NCI-H1092 (cell line): ENCODE results near the gene IL17RE.
A peak's percentile ranks its signal among the peaks of the same experiment; 100 is the strongest.
"Not testable (repeated sequence)": the region's sequence is repeated elsewhere in the genome, so short reads cannot be mapped to it uniquely, and the experiment has no call there.

Experiments
- DNase-seq: peaks from one replicate; lab custom pipeline; 2025; lab: John Stamatoyannopoulos, UW

Gene IL17RE, protein sequence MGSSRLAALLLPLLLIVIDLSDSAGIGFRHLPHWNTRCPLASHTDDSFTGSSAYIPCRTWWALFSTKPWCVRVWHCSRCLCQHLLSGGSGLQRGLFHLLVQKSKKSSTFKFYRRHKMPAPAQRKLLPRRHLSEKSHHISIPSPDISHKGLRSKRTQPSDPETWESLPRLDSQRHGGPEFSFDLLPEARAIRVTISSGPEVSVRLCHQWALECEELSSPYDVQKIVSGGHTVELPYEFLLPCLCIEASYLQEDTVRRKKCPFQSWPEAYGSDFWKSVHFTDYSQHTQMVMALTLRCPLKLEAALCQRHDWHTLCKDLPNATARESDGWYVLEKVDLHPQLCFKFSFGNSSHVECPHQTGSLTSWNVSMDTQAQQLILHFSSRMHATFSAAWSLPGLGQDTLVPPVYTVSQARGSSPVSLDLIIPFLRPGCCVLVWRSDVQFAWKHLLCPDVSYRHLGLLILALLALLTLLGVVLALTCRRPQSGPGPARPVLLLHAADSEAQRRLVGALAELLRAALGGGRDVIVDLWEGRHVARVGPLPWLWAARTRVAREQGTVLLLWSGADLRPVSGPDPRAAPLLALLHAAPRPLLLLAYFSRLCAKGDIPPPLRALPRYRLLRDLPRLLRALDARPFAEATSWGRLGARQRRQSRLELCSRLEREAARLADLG

DNA sequence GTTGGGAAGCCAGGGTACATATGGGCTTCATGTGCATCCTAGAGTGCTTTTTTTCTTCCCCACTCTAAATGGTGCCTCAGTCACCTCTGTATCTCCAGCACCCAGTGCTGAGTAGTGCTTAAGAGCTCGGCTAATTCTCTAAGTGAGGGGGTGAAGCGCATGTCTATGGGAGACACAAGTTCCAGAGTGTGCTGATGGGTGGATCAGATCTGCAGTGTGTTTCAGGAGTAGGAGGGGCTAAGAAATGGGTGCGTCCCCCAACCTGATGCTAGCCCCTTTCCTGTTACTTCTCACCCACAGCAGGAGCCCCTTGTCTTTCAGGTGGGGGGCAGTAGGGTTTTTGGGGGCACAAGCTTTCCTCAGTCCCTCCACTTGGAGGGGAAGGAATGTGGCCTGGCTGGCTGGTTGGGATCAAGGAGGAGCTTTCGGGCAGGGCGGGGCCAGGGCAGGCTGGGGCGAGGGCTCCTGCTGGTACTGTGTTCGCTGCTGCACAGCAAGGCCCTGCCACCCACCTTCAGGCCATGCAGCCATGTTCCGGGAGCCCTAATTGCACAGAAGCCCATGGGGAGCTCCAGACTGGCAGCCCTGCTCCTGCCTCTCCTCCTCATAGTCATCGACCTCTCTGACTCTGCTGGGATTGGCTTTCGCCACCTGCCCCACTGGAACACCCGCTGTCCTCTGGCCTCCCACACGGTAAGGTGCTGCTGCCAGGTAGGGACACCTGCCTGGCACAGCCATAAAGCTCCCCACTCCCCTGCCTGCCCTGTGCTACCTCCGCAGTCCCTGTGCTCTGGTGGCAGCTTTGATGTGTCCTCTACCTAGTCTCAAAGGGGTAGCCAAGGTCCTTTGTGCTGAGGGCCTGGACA lies at the start of gene IL17RE:
Gene IL17RE, plus strand, starts transcription at position 477 of the 866 bp plus-strand sequence. Its CDS starts 85 bp downstream, at position 562.
- DNase-seq: no peak

DNA sequence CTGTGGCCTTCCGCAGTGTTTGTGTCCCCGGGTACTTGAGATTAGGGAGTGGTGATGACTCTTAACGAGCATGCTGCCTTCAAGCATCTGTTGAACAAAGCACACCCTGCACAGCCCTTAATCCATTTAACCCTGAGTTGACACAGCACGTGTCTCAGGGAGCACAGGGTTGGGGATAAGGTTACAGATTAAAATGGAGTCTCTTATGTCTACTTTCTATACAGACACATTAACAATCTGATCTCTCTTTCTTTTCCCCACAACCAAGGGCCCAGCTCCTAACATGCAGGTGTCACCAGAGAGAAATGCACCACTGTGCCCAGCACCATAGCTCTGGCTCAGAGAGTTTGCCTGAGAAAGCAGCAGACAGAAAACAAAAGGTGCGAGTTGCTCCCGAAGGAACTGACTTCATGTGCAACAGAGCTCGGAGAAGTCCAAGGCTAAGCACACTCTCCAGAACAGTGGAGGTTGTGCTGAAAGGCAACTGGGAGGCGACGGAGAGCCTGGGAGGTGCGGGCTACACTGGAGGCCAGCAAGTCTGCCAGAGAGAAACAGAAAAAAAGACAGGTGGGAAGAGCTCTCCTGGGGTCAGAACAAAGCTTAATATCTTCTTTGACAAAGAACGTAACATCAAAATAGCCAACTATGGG lies 48.2 kb upstream of the IL17RE start:
- not testable (repeated sequence) for DNase-seq

DNA sequence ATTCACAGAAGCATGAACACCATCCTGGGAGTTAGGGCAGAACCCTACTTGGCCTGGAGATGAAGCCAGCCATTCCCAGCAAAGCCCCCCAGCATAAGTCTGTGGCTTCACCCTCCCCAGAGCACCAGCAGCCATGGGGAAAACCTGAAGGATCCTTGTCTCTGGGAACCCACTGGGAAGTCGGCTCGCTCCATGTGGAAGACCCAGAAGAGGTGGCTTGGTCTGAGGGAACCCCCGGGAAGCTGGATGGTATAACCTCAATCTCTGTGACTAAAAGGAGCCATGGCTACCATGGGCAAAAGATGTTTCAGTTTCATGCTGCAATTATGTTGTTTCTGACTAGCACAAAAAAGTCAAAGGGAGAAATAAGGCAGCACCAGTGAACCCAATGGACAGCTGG lies 47.1 kb upstream of the IL17RE start:
- DNase-seq: no peak

DNA sequence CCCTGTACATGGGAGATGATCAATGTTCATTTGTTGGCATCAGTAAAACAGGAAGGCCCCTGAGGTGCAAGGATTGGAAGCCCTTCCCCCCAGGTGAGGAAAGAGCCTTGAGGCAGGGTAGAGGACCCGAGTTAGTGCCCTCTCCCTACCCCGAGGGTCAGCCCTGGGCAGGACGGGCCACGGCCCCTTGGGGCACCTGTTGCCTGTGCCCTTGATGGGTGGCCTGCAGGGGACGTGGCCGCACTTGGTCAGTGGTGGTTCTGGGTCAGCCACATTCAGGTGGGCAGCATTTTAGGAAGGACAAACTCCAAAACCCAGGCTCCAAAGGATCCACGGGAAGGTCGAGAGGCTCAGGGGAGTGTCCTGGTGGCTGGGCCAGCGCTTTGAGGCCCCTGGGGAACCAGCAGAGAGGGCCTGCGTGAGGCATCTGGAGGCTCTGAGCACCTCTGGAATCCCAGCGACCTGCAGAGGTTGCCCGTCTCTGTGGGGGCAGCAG lies 43.1 kb upstream of the IL17RE start:
- DNase-seq: no peak

DNA sequence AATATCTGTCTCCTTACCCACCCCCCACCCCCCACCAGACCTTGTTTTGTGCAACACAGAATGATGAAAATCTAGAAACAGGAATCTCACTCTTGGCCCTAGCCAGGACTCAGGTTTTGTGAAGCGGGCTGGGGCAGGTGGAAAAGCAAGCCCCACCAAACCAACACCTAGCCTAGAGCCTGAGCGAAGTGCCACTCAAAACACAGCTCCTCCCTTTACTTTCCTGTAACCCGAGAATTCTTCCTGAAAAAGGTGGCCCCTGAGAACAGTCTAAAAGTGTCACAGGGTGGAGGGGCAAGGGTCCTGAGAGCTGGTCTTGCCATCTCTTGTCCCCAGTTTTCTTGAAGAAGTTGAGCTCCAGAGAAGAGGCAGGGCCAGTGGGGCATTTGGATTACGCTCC lies 41.4 kb upstream of the IL17RE start:
- DNase-seq: no peak

DNA sequence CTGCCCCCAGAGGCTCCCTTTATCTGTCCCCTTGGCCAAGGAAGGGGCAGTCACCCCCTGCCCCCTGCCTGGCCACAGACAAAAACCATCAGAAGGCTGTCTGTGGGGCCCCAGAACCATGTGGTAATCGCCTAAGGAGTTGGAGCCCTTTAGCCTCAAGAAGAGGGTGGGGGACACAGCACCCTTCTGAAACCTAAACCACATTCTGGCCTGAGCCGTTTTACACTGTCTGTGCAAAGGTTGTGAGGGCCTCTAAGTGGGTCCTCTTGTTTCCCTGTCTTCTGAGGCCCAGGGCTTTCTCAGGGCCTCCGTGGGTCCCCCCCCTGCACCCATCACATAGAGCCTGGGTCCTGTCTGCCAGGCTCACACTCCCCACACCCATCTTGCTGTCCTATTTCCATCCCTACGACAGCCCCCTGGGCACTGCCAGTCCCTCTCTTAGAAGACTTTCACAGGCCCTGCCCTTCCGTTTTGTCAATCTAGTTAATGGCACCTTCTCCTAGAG lies 41.0 kb upstream of the IL17RE start:
- DNase-seq: no peak

DNA sequence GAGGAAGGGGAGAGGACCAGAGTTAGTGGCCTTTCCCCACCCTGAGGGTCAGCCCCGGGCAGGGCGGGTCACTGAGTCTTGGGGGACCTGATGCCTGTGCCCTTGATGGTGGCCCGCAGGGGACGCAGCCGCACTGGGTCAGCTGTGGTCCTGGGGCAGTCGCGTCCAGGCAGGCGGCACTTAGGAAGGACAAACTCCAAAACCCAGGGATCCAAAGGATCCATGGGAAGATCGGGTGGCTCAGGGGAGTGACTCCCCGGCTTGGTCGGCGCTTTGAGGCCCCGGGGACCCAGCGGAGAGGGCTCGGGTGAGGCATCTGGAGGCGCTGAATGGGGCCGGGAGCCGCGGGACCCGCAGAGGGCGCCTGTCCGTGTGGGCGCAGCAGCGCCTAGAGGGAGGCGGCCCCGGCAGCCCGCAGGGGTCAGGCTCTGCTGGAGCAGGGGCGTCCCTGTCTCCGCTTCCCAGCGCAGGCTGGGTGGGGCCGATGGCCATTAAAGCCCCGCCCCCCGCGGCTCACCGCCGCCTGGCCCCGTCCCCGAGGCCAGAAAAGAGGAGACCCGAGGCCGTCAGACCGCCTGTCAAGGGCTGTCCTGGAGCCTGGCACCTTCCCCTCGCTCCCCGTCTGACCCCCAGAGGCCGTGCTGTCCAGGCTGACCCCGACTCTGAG lies 40.1 kb upstream of the IL17RE start:
- no peak for DNase-seq

DNA sequence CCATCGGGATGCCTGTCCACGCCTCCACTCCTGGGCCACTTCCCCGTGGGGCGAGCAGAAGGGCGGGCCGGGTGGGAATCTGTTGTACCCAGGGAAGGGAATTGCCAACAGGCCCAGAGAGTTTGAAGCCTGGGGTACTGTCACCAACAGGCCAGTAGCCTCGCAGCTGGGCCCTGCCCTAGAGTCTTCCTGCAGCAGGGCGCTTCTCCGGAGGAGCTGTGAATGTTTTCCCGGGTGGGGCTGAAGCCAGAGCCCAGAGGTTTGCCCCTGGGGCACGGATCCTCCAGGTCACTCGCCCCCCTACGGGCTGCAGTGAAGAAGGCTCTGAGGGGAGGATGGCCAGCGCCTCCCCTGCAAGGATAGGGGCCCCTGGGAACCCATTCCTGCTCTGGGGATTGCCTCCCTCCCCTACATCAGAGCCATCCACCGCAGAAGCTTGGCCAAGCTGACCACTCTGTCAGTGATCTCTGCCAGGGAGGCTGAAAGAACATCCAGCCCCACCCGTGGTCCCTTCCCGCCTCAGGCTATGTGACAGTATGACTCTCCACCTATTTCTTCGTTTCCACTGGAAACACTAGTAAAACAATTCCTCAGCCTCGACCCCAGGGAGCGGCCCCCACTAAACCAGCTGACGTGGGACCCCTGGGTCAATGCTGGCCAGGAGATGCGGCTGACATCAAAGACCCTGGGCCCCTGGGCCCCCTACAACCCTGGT lies 39.4 kb upstream of the IL17RE start:
- DNase-seq: no peak

DNA sequence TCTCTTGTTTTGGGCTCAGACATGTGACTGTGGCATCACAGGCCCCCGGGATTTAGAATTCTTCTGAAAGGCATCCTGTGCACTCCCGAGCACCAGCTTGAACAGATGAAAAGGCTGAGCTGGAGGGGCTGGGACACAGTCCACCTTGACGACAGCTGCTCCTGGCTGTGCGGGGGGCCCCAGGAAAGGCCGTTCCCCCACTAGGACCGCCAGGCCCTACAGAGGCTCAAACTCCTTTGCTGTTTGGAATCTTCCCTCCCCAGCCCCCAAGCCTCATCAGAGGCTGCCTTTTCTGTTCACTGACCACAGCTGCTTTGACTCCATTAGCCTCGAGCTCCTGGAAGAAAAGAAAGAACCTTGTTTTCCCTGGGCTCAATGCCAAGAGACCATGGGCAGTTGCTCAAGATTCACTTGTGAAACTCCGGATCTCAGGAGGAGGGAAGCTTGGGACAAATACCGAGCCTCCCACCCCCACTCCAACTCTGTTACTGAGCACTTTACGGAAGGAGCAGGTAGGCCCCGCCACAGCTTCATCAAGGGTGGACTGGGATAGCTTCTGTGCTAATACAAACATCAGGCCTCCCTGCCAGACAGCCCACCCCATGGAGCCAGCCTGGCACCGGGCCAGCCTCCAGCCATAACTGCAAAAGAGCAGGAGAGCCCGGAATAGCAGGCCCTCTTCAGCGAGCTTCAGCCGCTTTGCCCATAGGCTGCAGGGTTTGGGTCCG lies 38.3 kb upstream of the IL17RE start:
- DNase-seq: peak; percentile 77

DNA sequence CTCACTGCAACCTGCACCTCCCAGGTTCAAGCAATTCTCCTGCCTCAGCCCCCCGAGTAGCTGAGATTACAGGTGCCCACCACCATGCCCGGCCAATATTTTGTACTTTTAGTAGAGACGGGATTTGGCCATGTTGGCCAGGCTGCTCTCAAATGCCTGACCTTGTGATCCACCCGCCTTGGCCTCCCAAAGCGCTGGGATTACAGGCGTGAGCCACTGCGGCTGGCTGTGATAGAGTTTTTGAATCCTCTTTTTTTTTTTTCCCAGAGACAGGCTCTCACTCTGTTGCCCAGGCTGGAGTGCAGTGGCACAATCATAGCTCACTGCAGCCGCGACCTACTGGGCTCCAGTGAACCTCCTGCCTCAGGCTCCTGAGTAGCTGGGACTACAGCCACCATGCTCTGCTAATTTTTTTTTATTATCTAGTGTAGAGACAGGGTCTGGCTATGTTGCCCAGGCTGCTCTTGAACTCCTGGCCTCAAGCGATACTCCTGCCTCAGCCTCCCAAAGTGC lies 37.5 kb upstream of the IL17RE start:
- DNase-seq: not testable (repeated sequence)

DNA sequence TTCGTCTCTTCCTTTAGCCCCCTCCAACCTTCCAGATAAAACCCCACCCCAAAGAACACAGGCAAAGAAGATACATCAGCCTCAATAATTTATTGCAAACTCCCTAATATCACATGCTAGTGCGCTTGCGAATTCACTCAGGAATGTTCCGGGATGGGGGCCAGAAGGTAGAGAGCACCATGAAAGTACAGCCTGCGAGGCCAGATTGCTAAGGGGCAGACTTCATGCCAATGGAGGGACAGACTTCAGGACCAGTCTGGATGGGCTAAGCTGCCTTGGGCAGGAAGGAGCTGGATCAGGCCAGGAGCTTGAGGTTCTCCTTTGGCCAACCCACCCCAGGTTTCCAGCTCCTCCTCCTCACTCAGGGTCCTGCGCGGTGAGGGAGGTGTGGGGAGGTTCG lies 36.0 kb upstream of the IL17RE start:
- DNase-seq: no peak

DNA sequence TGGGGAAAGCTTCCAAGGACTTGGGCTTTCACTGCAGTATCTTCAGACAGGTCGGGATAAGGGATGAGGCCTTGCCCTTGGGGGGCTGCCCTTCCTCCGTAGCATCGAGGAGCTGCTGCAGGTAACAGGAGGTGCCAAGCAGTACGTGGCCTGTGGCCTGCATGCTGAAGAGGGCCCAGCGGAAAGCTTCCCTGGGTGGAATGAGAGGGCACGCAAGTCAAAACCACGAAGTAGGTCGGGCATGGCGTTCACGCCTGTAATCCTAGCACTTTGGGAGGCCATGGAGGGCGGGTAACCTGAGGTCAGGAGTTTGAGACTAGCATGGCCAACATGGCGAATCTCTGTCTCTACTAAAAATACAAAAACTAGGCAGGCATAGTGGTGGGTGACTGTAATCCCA lies 35.5 kb upstream of the IL17RE start:
- DNase-seq: no peak

DNA sequence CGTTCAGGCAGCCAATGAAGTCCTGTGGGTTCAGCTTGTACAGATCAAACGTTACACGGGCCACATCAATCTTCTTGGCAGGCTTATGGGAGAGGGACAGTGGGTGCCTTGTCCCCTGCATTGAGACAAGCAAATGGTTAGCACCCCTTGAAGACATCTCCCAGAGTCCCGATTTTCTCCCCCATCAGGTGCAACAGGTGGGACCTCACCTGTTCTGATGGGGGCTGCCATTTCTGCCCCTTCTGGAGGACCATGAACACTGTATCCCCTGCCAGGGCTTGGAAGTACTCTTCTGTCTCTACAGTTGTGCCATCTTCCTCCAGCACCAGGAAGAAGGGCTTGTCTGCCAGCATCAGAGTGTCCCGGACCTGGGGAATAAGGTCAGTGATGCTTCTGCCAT lies 32.7 kb upstream of the IL17RE start:
- DNase-seq: no peak

DNA sequence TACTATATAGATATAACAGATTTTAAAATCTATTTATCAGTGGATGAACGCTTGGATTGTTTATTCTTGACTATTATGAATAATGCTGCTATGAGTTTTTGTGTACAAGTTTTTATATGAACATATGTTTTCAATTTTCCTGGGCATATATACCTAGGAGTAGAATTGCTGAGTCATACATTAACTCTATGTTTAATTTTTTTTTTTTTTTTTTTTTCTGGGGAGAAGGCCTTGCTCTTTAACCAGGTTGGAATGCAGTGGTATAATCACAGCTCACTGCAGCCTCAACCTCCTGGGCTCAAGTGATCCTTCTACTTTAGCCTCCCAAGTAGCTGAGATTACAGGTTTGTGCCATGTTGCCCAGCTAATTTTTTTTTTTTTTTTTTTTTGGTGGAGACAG lies 31.7 kb upstream of the IL17RE start:
- no peak for DNase-seq

DNA sequence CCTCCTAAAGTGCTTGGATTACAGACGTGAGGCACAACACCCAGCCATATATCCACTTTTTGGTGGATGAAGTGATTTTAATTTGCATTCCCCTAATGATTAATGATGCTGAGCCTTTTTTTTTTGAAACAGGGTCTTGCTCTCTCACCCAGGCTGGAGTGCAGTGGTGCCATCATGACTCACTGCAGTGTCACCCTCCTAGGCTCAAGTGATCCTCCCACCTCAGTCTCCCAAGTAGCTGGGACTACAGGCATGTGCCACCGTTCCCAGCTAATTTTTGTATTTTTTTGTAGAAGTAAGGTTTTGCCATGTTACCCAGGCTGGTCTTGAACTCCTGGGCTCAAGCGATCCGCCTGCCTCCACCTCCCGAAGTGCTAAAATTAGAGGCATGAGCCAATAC lies 30.6 kb upstream of the IL17RE start:
- DNase-seq: not testable (repeated sequence)

DNA sequence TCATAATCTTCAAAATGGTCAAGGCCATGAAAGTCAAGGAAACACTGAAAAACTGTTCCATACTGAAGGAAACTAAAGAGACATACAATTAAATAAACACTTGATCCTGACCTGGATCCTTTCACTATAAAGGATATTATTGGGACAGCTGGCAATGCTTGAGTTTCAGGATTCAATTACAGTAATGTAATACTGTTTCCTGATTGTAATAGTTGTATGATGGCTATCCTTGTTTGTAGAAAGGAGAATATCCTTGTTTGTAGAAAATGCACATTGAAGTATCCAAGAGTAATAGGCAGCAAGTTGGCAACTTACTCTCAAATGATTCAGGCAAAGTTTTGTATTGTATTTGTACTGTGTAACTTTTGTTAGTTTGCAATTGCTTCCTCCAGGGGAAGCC lies 27.2 kb upstream of the IL17RE start:
- peak; percentile 40 for DNase-seq

DNA sequence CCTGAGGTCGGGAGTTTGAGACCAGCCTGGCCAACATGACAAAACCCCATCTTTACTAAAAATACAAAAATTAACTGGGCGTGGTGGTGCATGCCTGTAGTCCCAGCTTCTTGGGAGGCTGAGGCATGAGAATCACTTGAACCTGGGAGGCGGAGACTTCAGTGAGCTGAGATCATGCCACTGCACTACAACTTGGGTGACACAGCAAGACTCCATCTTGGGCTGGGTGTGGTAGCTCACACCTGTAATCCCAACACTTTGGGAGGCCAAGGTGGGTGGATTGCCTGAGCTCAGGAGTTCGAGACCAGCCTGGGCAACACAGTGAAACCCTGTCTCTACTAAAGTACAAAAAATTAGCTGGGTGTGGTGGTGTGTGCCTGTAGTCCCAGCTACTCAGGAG lies 26.4 kb upstream of the IL17RE start:
- not testable (repeated sequence) for DNase-seq

DNA sequence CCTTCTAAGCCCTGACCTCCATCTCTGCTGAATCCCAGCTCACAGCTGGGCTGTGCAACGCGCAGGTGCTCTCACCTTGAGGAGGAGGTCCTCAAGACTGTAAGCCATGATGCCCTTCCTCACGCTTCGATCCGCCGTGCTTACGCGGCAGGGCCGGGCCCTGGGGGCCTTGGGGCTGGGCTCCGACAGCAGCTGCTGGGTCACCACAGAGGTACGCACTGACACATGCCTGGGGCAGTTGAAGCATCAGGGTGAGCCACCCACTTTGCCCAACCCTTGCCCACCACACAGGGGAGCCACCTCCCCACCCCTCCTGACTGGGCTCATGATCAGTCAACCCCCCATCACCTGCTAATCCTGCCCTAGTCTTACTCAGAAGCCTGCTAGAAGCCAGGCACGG lies 25.7 kb upstream of the IL17RE start:
- DNase-seq: no peak

DNA sequence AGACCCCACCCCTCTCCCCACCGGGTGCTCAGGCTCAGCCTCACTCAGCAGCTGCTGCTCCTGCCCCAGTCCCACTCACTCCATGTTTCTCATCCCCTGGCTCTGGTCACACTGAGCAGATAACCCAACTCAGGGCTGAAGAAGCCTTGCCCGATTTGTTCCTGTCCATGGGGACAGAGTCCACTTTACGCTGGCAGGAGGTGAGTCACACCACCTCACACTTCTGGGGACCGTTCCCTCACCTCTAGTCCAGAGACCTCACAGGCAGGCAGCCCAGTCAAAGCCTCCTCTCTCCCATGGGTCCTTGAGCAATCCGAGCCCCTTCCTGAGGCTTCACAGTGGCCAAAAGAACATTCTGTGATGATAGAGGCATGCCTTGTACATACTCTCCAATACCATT lies 23.9 kb upstream of the IL17RE start:
- no peak for DNase-seq
